Astrocyte (in vitro differentiated cells and primary cell): ENCODE measurements around the gene METTL24.

ENCODE experiments used
- EZH2 ChIP-seq: IDR thresholded peaks from 2 replicates; pipeline ENCODE4 v1.6.1; 2012; ENCODE audit warnings: mild to moderate bottlenecking, low read length, inconsistent platforms; ENCODE audit not compliant: insufficient read depth
- TF ChIP-seq, protein P1 (sequence below): IDR thresholded peaks from 2 replicates; pipeline ENCODE4 v1.5.1; 2011; ENCODE audit warnings: low read depth, mild to moderate bottlenecking, inconsistent platforms, low read length, moderate library complexity; ENCODE audit not compliant: insufficient read depth

GRCh38 chr6:110356778-110357177 lies 1.4 kb downstream of the METTL24 start:
- TF ChIP-seq, protein P1, sequence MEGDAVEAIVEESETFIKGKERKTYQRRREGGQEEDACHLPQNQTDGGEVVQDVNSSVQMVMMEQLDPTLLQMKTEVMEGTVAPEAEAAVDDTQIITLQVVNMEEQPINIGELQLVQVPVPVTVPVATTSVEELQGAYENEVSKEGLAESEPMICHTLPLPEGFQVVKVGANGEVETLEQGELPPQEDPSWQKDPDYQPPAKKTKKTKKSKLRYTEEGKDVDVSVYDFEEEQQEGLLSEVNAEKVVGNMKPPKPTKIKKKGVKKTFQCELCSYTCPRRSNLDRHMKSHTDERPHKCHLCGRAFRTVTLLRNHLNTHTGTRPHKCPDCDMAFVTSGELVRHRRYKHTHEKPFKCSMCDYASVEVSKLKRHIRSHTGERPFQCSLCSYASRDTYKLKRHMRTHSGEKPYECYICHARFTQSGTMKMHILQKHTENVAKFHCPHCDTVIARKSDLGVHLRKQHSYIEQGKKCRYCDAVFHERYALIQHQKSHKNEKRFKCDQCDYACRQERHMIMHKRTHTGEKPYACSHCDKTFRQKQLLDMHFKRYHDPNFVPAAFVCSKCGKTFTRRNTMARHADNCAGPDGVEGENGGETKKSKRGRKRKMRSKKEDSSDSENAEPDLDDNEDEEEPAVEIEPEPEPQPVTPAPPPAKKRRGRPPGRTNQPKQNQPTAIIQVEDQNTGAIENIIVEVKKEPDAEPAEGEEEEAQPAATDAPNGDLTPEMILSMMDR: no peak
- no peak for TF ChIP-seq EZH2
